WTC11 (cell line): ENCODE measurements around the gene FREM2. TPM values are rescaled to one million over a fixed set of nuclear protein-coding genes. Genes with fewer than 3 reads are reported as not detected.

Source experiments
- ATAC-seq: fragments of 200-7000 bp; cut with Tn5 transposase; 2 replicates; pipeline ENCODE4 v1.10.0; 2021; ENCODE audit warnings: mild to moderate bottlenecking, moderate library complexity
- CTCF ChIA-PET: fragments of 300-600 bp; sonication (Branson Sonifier 250); formaldehyde crosslinking; loops from one replicate; lab custom pipeline; 2021; ENCODE audit warnings: antibody characterized with exemption; lab: Charles Lee
- POLR2A ChIA-PET: fragments of 350-600 bp; sonication (Branson Sonifier 250); formaldehyde crosslinking; loops from one replicate; lab custom pipeline; 2021; ENCODE audit warnings: antibody characterized with exemption; lab: Charles Lee
- DNase-seq: peaks from one replicate; pipeline ENCODE4 v3.0.0; 2021; ENCODE audit warnings: low spot score
- H3K27ac Mint-ChIP-seq: 2 replicates; pipeline ENCODE4 v1.8.0; 2021; ENCODE audit warnings: mixed read lengths
- H3K27me3 Mint-ChIP-seq: 2 replicates; pipeline ENCODE4 v1.8.0; 2021; ENCODE audit warnings: low read depth, mild to moderate bottlenecking, moderate library complexity, mixed read lengths
- H3K36me3 Mint-ChIP-seq: 2 replicates; pipeline ENCODE4 v1.8.0; 2021; ENCODE audit warnings: mixed read lengths
- H3K4me1 Mint-ChIP-seq: 2 replicates; pipeline ENCODE4 v1.8.0; 2022; ENCODE audit warnings: mixed read lengths
- H3K4me3 Mint-ChIP-seq: 2 replicates; pipeline ENCODE4 v1.8.0; 2021; ENCODE audit warnings: mild to moderate bottlenecking, moderate library complexity, mixed read lengths
- H3K9me3 Mint-ChIP-seq: 2 replicates; pipeline ENCODE4 v1.8.0; 2021; ENCODE audit warnings: mixed read lengths
- CREB1 ChIP-seq: sonication (generic); formaldehyde crosslinking; IDR thresholded peaks from 2 replicates; pipeline ENCODE4 v1.8.0; 2023; ENCODE audit warnings: mild to moderate bottlenecking, missing genetic modification reagents
- CREM ChIP-seq: sonication (generic); formaldehyde crosslinking; IDR thresholded peaks from 2 replicates; pipeline ENCODE4 v1.8.1; 2022; ENCODE audit warnings: mild to moderate bottlenecking, missing genetic modification reagents, moderate library complexity
- ESRRA ChIP-seq: sonication (generic); formaldehyde crosslinking; IDR thresholded peaks from 2 replicates; pipeline ENCODE4 v1.8.1; 2022; ENCODE audit warnings: mild to moderate bottlenecking, missing genetic modification reagents, borderline replicate concordance
- JAZF1 ChIP-seq: fragments of 250-450 bp; sonication (Bioruptor Pico); IDR thresholded peaks from 2 replicates; pipeline ENCODE4 v1.9.0; 2021; ENCODE audit warnings: moderate library complexity, mild to moderate bottlenecking, inconsistent platforms
- MYBL2 ChIP-seq: sonication (generic); formaldehyde crosslinking; IDR thresholded peaks from 2 replicates; pipeline ENCODE4 v1.8.1; 2023; ENCODE audit warnings: mild to moderate bottlenecking, moderate library complexity, missing genetic modification reagents
- RELA ChIP-seq: sonication (generic); formaldehyde crosslinking; IDR thresholded peaks from 2 replicates; pipeline ENCODE4 v1.8.1; 2022; ENCODE audit warnings: missing genetic modification reagents, mild to moderate bottlenecking, borderline replicate concordance
- SOX15 ChIP-seq: fragments of 250-450 bp; sonication (Bioruptor Pico); IDR thresholded peaks from 2 replicates; pipeline ENCODE4 v1.9.0; 2021; ENCODE audit warnings: mild to moderate bottlenecking
- ZNF232 ChIP-seq: sonication (generic); formaldehyde crosslinking; IDR thresholded peaks from 2 replicates; pipeline ENCODE4 v1.8.0; 2022; ENCODE audit warnings: mild to moderate bottlenecking, missing genetic modification reagents
- total RNA-seq: library from RNA; stranded (reverse); gene quantifications from 3 replicates; pipeline ENCODE4 v1.2.3, GENCODE V29; 2021
- TF ChIP-seq, protein P1 (sequence below): sonication (generic); formaldehyde crosslinking; IDR thresholded peaks from 2 replicates; pipeline ENCODE4 v1.8.1; 2023; ENCODE audit warnings: mild to moderate bottlenecking, missing genetic modification reagents
- TF ChIP-seq, protein P2 (sequence below): sonication (generic); formaldehyde crosslinking; IDR thresholded peaks from 2 replicates; pipeline ENCODE4 v1.8.1; 2022; ENCODE audit warnings: mild to moderate bottlenecking, moderate library complexity, missing genetic modification reagents
- TF ChIP-seq, protein P3 (sequence below): sonication (generic); formaldehyde crosslinking; IDR thresholded peaks from 2 replicates; pipeline ENCODE4 v1.8.0; 2023; ENCODE audit warnings: missing genetic modification reagents
- TF ChIP-seq, protein P4 (sequence below): fragments of 200-600 bp; IDR thresholded peaks from 2 replicates; pipeline ENCODE4 v1.8.0; 2022; ENCODE audit warnings: antibody characterized with exemption
- TF ChIP-seq, protein P5 (sequence below): fragments of 250-450 bp; sonication (Bioruptor Pico); IDR thresholded peaks from 2 replicates; pipeline ENCODE4 v1.9.0; 2021; ENCODE audit warnings: moderate library complexity, mild to moderate bottlenecking, inconsistent platforms, borderline replicate concordance
- TF ChIP-seq, protein P6 (sequence below): sonication (generic); formaldehyde crosslinking; IDR thresholded peaks from 2 replicates; pipeline ENCODE4 v1.8.0; 2022; ENCODE audit warnings: mild to moderate bottlenecking, missing genetic modification reagents
- TF ChIP-seq, protein P7 (sequence below): sonication (generic); formaldehyde crosslinking; IDR thresholded peaks from 2 replicates; pipeline ENCODE4 v1.8.1; 2022; ENCODE audit warnings: low read depth, missing genetic modification reagents, borderline replicate concordance
- TF ChIP-seq, protein P8 (sequence below): sonication (generic); formaldehyde crosslinking; IDR thresholded peaks from 2 replicates; pipeline ENCODE4 v1.8.1; 2022; ENCODE audit warnings: missing genetic modification reagents, borderline replicate concordance

FREM2 gene
- total RNA-seq, 1 experiment from 2014 or later, result 23.7 TPM

DNA sequence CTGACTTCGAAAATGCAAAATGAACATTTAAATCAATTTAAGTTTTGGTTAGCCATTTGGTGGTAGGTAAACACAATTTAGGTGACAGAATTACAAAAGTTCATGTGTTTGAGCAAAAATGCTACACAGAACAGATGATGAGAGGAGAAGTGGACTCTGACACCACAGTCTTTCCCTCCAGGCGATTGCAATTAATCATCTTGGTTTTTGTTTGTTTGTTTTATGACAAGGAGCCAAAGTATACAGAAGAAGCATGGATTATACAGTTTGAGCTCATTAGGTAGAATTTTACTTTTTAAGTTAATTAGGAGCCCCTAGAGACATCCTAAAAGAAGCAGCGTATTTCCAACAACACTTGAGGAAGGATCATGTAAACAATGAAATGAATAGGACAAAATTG, 49.3 kb upstream of the FREM2 start (continued):
- TF ChIP-seq ESRRA (CRISPR knock-in tag), result no peak
- TF ChIP-seq, protein P1, sequence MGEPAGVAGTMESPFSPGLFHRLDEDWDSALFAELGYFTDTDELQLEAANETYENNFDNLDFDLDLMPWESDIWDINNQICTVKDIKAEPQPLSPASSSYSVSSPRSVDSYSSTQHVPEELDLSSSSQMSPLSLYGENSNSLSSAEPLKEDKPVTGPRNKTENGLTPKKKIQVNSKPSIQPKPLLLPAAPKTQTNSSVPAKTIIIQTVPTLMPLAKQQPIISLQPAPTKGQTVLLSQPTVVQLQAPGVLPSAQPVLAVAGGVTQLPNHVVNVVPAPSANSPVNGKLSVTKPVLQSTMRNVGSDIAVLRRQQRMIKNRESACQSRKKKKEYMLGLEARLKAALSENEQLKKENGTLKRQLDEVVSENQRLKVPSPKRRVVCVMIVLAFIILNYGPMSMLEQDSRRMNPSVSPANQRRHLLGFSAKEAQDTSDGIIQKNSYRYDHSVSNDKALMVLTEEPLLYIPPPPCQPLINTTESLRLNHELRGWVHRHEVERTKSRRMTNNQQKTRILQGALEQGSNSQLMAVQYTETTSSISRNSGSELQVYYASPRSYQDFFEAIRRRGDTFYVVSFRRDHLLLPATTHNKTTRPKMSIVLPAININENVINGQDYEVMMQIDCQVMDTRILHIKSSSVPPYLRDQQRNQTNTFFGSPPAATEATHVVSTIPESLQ (CRISPR knock-in tag), result no peak
- TF ChIP-seq, protein P2, sequence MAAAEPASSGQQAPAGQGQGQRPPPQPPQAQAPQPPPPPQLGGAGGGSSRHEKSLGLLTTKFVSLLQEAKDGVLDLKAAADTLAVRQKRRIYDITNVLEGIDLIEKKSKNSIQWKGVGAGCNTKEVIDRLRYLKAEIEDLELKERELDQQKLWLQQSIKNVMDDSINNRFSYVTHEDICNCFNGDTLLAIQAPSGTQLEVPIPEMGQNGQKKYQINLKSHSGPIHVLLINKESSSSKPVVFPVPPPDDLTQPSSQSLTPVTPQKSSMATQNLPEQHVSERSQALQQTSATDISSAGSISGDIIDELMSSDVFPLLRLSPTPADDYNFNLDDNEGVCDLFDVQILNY (CRISPR knock-in tag), result no peak

DNA sequence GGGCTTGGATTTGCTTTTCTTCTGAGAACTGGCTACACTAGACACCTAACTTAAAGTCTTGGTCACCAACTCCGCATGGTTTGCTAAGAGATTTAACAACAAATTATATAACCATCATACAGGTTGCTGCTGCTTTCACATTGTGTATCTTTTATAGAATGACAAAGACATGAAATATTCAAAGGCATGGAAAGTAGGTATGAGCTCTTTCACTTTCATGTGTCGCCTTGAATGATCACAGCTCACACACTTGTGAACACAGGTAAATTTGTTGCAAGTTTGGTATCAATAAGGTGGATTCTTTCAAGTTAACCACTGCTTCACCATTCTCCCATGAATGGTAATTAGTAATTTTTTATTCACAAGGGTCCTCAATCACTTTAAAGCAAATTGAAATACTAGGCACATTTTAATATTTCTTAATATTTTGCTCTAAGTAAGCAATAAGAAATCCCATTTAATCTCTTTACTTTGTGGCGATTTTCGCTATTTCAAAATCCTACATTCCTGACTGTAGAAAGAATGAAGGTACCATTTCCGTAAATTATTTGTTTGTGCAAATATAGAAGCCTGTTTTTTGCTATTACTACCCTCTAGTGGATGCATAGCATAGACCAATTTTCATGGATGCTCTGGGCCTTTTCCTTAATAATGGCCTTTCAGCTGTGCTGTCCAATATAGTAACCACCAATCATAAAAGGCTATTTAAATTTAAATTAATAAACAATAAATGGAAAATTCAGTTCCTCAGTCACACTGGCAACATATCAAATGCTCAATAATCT, 45.5 kb upstream of the FREM2 start:
- Mint-ChIP-seq H3K4me1 (peaks cover 20% of the 10 kb centered on the region), H3K27ac (no peak overlapping the region), H3K9me3 (no peaks in the 10 kb centered on the region), H3K36me3 (no peaks in the 10 kb centered on the region), H3K27me3 (no peaks in the 10 kb centered on the region), H3K4me3 (no peak overlapping the region)
- ATAC-seq (no peak), DNase-seq (no peak)
- ChIA-PET POLR2A (no interaction called here), CTCF (no interaction called here)
- no peak for TF ChIP-seq ZNF232 (CRISPR knock-in tag)
- TF ChIP-seq, protein P3, sequence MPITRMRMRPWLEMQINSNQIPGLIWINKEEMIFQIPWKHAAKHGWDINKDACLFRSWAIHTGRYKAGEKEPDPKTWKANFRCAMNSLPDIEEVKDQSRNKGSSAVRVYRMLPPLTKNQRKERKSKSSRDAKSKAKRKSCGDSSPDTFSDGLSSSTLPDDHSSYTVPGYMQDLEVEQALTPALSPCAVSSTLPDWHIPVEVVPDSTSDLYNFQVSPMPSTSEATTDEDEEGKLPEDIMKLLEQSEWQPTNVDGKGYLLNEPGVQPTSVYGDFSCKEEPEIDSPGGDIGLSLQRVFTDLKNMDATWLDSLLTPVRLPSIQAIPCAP, result no peak

DNA sequence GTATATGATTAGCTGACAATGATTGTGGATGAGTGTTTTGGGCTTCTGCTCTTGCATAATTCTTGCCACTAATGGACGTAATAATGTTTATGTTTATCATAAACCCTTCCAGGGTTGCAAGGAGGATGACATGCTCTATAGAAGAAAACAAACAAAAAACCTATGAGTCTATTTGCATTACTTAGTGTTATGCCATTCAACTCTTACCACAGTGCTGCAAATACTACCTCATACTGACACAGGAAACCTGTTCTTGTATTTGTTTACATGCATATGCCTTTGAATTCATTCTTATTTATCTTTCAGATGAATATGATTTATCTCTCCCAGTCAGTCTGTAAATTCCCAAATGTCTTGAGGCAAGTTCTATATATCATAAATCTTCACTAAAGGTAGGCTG, 39.6 kb upstream of the FREM2 start:
- ATAC-seq (no peak), DNase-seq (no peak)
- POLR2A ChIA-PET, result no interaction called here
- H3K9me3 Mint-ChIP-seq, result no peaks in the 10 kb centered on the region
- no peak overlapping the region for H3K4me3 Mint-ChIP-seq
- peaks cover 27% of the 10 kb centered on the region for H3K4me1 Mint-ChIP-seq
- H3K36me3 Mint-ChIP-seq, result no peaks in the 10 kb centered on the region
- TF ChIP-seq, protein P4, sequence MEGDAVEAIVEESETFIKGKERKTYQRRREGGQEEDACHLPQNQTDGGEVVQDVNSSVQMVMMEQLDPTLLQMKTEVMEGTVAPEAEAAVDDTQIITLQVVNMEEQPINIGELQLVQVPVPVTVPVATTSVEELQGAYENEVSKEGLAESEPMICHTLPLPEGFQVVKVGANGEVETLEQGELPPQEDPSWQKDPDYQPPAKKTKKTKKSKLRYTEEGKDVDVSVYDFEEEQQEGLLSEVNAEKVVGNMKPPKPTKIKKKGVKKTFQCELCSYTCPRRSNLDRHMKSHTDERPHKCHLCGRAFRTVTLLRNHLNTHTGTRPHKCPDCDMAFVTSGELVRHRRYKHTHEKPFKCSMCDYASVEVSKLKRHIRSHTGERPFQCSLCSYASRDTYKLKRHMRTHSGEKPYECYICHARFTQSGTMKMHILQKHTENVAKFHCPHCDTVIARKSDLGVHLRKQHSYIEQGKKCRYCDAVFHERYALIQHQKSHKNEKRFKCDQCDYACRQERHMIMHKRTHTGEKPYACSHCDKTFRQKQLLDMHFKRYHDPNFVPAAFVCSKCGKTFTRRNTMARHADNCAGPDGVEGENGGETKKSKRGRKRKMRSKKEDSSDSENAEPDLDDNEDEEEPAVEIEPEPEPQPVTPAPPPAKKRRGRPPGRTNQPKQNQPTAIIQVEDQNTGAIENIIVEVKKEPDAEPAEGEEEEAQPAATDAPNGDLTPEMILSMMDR, result no peak
- TF ChIP-seq MYBL2, result no peak
- TF ChIP-seq, protein P5, sequence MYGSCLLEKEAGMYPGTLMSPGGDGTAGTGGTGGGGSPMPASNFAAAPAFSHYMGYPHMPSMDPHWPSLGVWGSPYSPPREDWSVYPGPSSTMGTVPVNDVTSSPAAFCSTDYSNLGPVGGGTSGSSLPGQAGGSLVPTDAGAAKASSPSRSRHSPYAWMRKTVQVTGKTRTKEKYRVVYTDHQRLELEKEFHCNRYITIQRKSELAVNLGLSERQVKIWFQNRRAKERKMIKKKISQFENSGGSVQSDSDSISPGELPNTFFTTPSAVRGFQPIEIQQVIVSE, result no peak
- H3K27ac Mint-ChIP-seq, result no peak overlapping the region
- CTCF ChIA-PET, result no interaction called here
- no peaks in the 10 kb centered on the region for H3K27me3 Mint-ChIP-seq

DNA sequence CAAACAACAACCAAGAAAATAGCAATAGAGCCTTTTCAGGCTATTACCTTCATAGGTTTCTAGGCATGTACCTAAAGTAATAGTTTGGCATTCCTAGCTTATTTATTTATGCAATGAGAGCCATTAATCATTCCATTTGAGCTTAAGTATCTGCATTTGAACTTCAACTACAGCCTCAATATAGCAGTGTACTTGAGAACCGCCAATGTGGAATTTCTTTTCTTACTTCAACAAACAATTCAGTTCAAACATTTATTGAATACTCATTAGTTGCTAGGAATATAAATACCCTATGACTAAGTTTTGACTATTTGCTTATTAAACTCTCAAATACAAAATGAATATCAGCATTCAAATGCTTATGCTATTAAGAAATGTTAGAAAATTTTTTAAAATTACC, 38.0 kb upstream of the FREM2 start:
- peaks cover 27% of the 10 kb centered on the region for H3K4me1 Mint-ChIP-seq
- ChIA-PET CTCF (no interaction called here), POLR2A (no interaction called here)
- H3K9me3 Mint-ChIP-seq, result no peaks in the 10 kb centered on the region
- ATAC-seq, result no peak
- no peak for DNase-seq
- H3K36me3 Mint-ChIP-seq, result no peaks in the 10 kb centered on the region
- H3K4me3 Mint-ChIP-seq, result no peak overlapping the region
- no peaks in the 10 kb centered on the region for H3K27me3 Mint-ChIP-seq
- no peak overlapping the region for H3K27ac Mint-ChIP-seq
- TF ChIP-seq CREB1 (no peak), SOX15 (CRISPR knock-in tag) (no peak), CREM (CRISPR knock-in tag) (no peak), RELA (no peak), JAZF1 (no peak), ESRRA (CRISPR knock-in tag) (no peak)
- TF ChIP-seq, protein P6, sequence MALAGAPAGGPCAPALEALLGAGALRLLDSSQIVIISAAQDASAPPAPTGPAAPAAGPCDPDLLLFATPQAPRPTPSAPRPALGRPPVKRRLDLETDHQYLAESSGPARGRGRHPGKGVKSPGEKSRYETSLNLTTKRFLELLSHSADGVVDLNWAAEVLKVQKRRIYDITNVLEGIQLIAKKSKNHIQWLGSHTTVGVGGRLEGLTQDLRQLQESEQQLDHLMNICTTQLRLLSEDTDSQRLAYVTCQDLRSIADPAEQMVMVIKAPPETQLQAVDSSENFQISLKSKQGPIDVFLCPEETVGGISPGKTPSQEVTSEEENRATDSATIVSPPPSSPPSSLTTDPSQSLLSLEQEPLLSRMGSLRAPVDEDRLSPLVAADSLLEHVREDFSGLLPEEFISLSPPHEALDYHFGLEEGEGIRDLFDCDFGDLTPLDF (CRISPR knock-in tag), result no peak
- TF ChIP-seq, protein P7, sequence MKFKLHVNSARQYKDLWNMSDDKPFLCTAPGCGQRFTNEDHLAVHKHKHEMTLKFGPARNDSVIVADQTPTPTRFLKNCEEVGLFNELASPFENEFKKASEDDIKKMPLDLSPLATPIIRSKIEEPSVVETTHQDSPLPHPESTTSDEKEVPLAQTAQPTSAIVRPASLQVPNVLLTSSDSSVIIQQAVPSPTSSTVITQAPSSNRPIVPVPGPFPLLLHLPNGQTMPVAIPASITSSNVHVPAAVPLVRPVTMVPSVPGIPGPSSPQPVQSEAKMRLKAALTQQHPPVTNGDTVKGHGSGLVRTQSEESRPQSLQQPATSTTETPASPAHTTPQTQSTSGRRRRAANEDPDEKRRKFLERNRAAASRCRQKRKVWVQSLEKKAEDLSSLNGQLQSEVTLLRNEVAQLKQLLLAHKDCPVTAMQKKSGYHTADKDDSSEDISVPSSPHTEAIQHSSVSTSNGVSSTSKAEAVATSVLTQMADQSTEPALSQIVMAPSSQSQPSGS (CRISPR knock-in tag), result no peak
- TF ChIP-seq, protein P8, sequence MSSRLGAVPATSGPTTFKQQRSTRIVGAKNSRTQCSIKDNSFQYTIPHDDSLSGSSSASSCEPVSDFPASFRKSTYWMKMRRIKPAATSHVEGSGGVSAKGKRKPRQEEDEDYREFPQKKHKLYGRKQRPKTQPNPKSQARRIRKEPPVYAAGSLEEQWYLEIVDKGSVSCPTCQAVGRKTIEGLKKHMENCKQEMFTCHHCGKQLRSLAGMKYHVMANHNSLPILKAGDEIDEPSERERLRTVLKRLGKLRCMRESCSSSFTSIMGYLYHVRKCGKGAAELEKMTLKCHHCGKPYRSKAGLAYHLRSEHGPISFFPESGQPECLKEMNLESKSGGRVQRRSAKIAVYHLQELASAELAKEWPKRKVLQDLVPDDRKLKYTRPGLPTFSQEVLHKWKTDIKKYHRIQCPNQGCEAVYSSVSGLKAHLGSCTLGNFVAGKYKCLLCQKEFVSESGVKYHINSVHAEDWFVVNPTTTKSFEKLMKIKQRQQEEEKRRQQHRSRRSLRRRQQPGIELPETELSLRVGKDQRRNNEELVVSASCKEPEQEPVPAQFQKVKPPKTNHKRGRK, result no peak
- TF ChIP-seq, protein P5, result no peak
